HFF-Myc (cell line): ENCODE data around the gene SELENON.

Experiments
- DNase-seq: peaks from one replicate; pipeline ENCODE4 v3.0.0-alpha.2; 2011; ENCODE audit warnings: low read depth; ENCODE audit errors: extremely low read depth
- H3K4me3 ChIP-seq: replicated peaks from 2 replicates; pipeline ENCODE4 v1.5.1; 2011; ENCODE audit warnings: low read depth, mild to moderate bottlenecking, control low read depth, low read length
- CTCF ChIP-seq: IDR thresholded peaks from 2 replicates; pipeline ENCODE4 v1.5.1; 2012; ENCODE audit warnings: mild to moderate bottlenecking, low read depth, low read length, control low read depth; ENCODE audit errors: missing control alignments

Gene SELENON

GRCh38 chr1:25757151-25757845 lies 42.7 kb upstream of the SELENON start:
- H3K4me3 ChIP-seq: no peak overlapping the region
- DNase-seq: no peak
- no peak for TF ChIP-seq CTCF

GRCh38 chr1:25757846-25758185 lies 42.2 kb upstream of the SELENON start:
- H3K4me3 ChIP-seq: no peak overlapping the region
- TF ChIP-seq CTCF: no peak
- DNase-seq: no peak

DNA sequence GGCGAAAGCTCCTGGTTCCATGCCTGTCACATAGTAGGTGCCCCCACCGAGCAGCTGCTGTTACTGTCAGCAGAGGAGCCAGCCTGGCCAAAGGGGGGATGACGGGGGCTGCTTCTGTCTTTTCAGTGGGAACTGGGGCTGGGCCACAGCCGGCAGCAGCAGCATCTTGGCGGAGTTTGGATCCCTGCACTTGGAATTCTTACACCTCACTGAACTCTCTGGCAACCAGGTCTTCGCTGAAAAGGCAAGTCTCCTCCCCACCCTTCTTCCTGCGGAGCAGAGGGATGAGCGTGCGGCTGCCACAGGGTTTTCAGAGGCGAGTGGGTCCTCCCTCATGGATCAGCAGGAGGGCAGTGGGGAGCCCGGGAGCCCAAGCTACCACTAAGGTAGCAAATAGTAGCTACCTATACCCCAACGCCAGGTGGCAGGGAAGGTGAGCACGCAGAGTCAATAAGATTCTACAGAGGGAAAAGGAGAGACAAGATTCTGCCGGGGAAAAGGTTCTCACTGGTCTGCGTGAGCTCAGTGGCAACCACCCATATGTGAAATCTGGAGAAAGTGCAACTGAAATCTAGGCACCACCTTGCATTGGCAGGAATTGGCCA lies 41.4 kb upstream of the SELENON start:
- no peak for DNase-seq
- H3K4me3 ChIP-seq: no peak overlapping the region
- no peak for TF ChIP-seq CTCF

DNA sequence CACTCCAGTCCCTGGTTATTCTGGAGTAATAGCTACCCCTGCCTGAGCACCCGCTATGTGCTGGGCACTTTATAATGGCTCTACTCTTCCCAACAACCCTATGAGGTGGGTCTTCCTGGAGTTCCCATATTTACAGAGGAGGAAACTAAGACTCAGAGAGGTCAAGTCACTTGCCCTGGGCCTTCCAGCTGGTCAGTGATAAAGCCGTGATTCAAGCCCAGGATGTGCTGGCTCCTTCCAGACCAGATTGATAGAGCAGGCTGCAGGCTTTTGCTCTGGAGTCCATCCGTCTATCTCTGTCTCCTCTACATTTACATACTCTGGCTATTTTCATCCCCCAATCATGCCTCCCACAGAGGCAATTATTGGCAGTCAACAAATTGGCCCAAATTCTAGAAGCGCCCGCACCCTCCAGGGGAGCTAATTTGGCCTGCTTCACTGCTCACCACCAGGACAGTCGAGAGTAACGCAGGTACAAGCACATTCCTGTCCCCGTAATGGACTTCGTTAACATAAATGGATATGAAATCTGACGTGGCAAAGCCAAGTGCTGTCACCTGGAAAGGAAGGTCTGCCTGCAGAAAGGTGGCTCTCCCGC lies 39.8 kb upstream of the SELENON start:
- TF ChIP-seq CTCF: no peak
- H3K4me3 ChIP-seq: no peak overlapping the region
- no peak for DNase-seq

DNA sequence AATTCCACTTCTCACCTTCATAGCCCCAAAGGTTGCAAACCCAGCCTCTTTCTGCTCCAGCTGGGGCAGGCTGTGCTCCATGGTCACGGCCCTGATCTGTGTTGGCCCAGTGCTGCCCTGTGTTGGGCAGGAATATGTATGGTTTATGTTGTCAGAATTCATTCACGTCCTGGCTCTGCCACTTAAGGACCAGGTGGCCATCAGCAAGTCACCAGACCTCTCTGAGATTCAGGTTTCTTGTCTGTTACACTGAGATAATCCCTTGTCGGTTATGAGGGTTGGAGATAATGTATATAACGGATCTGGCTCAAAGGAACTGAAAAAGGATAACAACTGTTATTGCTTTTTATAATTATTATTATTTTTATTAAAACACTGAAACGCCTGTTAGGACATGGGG lies 39.1 kb upstream of the SELENON start:
- no peak for TF ChIP-seq CTCF
- DNase-seq: no peak
- no peak overlapping the region for H3K4me3 ChIP-seq

- TF ChIP-seq CTCF: no peak
- DNase-seq: no peak
- no peak overlapping the region for H3K4me3 ChIP-seq
Observed at GRCh38 chr1:25763493-25763892, 36.5 kb upstream of the SELENON start.
